Esophagus muscularis mucosa (tissue), 4 donors: Measurements from ENCODE around the gene CCNY.

ENCODE experiments used
- CTCF ChIP-seq, 3 experiments: fragments of 200-600 bp in 2 of 3; fragments of 450-650 bp in 1 of 3; sonication (generic) in 2 of 3; IDR thresholded peaks; one replicate each; pipeline ENCODE4 v1.5.1; 2017 to 2019; ENCODE audit warnings: antibody characterized with exemption in 3 of 3, mild to moderate bottlenecking in 2 of 3, moderate library complexity in 1 of 3
- EP300 ChIP-seq: sonication (generic); formaldehyde crosslinking; IDR thresholded peaks from one replicate; pipeline ENCODE4 v1.6.1; 2017; ENCODE audit warnings: antibody characterized with exemption
- POLR2A ChIP-seq: fragments of 450-650 bp; IDR thresholded peaks from one replicate; pipeline ENCODE4 v1.6.1; 2017; ENCODE audit warnings: antibody characterized with exemption, moderate library complexity, mild to moderate bottlenecking, low read depth
- POLR2AphosphoS5 ChIP-seq, 2 donors: sonication (generic); formaldehyde crosslinking; IDR thresholded peaks; one replicate each; pipeline ENCODE4 v1.6.1; 2017; ENCODE audit warnings: antibody characterized with exemption in 2 of 2

- TF ChIP-seq CTCF (IDR thresholded peaks at IDR 0.05), result no peak
- TF ChIP-seq POLR2A, result no peak
- no peak for TF ChIP-seq EP300
- TF ChIP-seq POLR2AphosphoS5 (IDR thresholded peaks at IDR 0.05), result no peak
These were observed 77.9 kb downstream of the CCNY start for GRCh38 chr10:35413985-35414861.
